ENCODE measurements around the gene ZNF628. TPM values are rescaled to one million over a fixed set of nuclear protein-coding genes. Genes with fewer than 3 reads are reported as not detected.

ZNF628 gene
- total RNA-seq, 1 donor: 2.9 TPM

DNA sequence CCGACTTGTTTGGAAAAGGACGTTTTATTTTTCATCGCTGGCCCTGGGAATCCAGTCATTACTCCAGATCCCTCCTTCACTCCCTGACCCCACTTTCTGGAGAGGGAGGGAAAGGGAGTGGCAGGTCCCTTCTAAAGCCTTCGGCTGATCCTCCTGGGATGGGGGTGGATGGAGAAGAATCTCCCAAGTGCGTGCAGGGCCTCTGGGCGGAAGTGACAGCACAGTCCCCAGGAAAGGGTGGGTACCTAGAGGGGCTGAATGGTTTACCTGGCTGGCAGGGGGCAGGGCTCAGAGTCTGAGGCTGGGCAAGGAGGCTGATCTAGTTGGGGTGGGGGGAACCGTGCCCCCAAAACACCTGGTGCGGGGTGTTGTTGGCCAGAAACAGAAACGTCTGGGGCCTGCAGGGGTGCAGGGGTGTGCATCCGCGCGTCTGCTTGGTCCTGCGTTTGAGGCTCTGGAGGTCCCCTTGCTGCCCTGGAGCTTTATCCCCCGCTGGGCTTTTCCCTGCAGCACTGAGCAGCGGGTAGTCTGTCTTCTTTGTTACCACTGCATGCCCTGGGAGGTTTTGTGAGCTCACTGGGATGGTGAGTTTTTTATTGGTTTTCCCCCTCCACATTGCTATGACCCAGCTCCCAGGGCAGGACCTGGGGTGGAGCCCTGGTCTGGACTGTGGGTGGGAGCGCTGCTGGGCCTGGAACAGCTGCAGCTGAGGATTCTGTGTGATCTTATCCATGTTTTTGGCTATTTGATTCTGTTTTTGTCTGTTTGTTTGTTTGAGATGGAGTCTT, 3.0 kb upstream of the ZNF628 start:
- Histone ChIP-seq H3K4me2 (ENCODE audit: insufficient read depth, low read length) (no peak overlapping the region), H3K4me1 (ENCODE audit: insufficient read depth, low read length) (peaks cover 32% of the 10 kb centered on the region), H4K20me1 (ENCODE audit: insufficient read depth, low read length) (no peaks in the 10 kb centered on the region), H2AFZ (ENCODE audit: low read length) (no peak overlapping the region), H3K4me3 (ENCODE audit: insufficient read depth, low read length) (no peak overlapping the region), H3K9me3 (ENCODE audit: low read depth, low read length) (no peaks in the 10 kb centered on the region), H3K27me3 (ENCODE audit: insufficient read depth, low read length) (no peaks in the 10 kb centered on the region), H3K27ac (ENCODE audit: low read depth, low read length) (peak overlapping the region; percentile 85), H3K79me2 (ENCODE audit: insufficient read depth, low read length) (peaks cover 9% of the 10 kb centered on the region), H3K36me3 (ENCODE audit: insufficient read depth, low read length) (no peaks in the 10 kb centered on the region)
- TF ChIP-seq, protein P1, sequence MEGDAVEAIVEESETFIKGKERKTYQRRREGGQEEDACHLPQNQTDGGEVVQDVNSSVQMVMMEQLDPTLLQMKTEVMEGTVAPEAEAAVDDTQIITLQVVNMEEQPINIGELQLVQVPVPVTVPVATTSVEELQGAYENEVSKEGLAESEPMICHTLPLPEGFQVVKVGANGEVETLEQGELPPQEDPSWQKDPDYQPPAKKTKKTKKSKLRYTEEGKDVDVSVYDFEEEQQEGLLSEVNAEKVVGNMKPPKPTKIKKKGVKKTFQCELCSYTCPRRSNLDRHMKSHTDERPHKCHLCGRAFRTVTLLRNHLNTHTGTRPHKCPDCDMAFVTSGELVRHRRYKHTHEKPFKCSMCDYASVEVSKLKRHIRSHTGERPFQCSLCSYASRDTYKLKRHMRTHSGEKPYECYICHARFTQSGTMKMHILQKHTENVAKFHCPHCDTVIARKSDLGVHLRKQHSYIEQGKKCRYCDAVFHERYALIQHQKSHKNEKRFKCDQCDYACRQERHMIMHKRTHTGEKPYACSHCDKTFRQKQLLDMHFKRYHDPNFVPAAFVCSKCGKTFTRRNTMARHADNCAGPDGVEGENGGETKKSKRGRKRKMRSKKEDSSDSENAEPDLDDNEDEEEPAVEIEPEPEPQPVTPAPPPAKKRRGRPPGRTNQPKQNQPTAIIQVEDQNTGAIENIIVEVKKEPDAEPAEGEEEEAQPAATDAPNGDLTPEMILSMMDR (IDR thresholded peaks at IDR 0.05; ENCODE audit: extremely low read depth, low read depth, low read length): no peak
- peak; percentile 90 for DNase-seq (ENCODE audit: insufficient read length, low spot score, missing footprints)

DNA sequence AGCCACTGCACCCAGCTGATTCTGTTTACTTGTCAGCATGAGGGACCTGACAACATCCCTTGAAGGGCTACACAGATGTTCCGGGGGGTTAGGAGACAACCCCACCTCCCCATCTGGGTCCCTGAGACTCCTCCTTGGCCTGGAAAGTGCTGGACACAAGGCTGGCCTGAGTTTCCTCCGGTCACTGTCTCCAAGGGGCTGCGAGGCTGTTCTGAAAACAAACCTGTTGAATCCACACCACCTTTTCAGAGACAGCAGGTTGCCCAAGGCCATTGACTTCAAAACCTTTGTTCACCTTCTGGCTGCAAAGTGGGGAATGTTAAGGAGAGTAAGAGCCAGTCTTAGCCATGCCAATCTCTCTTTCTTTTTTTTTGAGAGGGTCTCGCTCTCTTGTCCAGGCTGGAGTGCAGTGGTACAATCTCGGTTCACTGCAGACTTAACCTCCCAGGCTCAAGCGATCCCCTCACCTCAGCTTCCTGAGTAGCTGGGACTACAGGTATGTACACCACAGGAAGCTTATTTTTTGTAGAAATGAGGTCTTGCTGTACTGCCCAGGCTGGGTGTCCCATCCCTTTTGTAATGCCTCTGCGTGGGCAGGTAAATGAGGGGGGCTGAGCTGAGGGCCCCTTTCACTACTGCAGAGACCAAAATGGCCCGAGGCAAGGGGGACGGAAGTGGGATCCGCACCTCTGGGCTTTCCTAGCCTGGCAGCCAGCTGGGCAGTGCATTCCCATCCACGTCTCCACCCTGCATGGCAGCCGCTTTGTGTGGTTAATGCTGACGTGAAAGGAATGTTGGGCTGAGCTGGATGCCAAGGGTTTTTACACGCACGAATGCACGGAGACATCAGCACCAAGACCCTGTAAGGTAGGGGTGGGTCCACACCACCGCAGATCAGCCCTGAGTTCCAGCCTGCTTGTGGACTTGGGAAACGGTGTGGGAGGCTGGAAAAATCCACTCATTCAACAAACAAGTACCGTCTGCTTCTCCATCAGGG, 1.9 kb upstream of the ZNF628 start:
- Histone ChIP-seq H3K4me2 (ENCODE audit: insufficient read depth, low read length) (no peak overlapping the region), H3K4me3 (ENCODE audit: insufficient read depth, low read length) (no peak overlapping the region), H3K79me2 (ENCODE audit: insufficient read depth, low read length) (peaks cover 20% of the 10 kb centered on the region), H4K20me1 (ENCODE audit: insufficient read depth, low read length) (no peaks in the 10 kb centered on the region), H3K27ac (ENCODE audit: low read depth, low read length) (peak overlapping the region; percentile 85), H2AFZ (ENCODE audit: low read length) (peak overlapping the region; percentile 37), H3K27me3 (ENCODE audit: insufficient read depth, low read length) (no peaks in the 10 kb centered on the region), H3K4me1 (ENCODE audit: insufficient read depth, low read length) (peaks cover 32% of the 10 kb centered on the region), H3K36me3 (ENCODE audit: insufficient read depth, low read length) (no peaks in the 10 kb centered on the region), H3K9me3 (ENCODE audit: low read depth, low read length) (no peaks in the 10 kb centered on the region)
- DNase-seq (ENCODE audit: insufficient read length, low spot score, missing footprints): no peak
- TF ChIP-seq, protein P1 (IDR thresholded peaks at IDR 0.05; ENCODE audit: extremely low read depth, low read depth, low read length): no peak

DNA sequence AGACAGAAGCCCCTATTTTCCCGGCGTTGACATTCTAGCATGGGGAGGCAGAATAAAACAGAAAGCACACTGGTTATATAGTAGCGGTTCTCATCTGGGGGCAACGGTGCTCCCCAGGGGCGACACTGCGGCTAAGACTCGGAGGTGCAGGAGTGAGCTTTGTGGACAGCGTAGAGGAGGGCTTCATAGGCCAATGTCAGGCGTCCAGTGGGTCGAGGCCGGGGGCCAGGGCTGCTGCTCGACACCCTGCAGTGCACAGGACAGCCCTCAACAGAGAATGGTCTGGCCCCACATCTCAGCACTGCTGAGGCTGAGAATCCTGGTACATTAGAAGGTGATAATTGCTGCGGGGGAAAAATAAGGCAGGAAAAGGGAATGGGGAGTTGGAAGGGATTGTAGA, 1.5 kb downstream of the ZNF628 start:
- H3K27ac ChIP-seq (ENCODE audit: low read depth, low read length): no peak overlapping the region
- peak overlapping the region; percentile 94 for H3K4me2 ChIP-seq (ENCODE audit: insufficient read depth, low read length)
- H3K9me3 ChIP-seq (ENCODE audit: low read depth, low read length): no peaks in the 10 kb centered on the region
- H4K20me1 ChIP-seq (ENCODE audit: insufficient read depth, low read length): no peaks in the 10 kb centered on the region
- H3K27me3 ChIP-seq (ENCODE audit: insufficient read depth, low read length): no peaks in the 10 kb centered on the region
- peaks cover 7% of the 10 kb centered on the region for H3K36me3 ChIP-seq (ENCODE audit: insufficient read depth, low read length)
- peak overlapping the region; percentile 86 for H3K4me3 ChIP-seq (ENCODE audit: insufficient read depth, low read length)
- no peak for DNase-seq (ENCODE audit: insufficient read length, low spot score, missing footprints)
- peaks cover 28% of the 10 kb centered on the region for H3K79me2 ChIP-seq (ENCODE audit: insufficient read depth, low read length)
- TF ChIP-seq, protein P1 (IDR thresholded peaks at IDR 0.05; ENCODE audit: extremely low read depth, low read depth, low read length): no peak
- H3K4me1 ChIP-seq (ENCODE audit: insufficient read depth, low read length): peaks cover 26% of the 10 kb centered on the region
- no peak overlapping the region for H2AFZ ChIP-seq (ENCODE audit: low read length)
